HepG2 (cell line): ENCODE measurements around the gene ATPAF1.

Experiments used
- CREB1 ChIP-seq, 2 experiments: fragments of 450-650 bp in 1 of 2; IDR thresholded peaks; 2 replicates each; pipeline ENCODE4 v1.6.1; 2016 to 2017; ENCODE audit warnings: control low read depth in 1 of 2, mild to moderate bottlenecking in 1 of 2, missing compliant biosample characterization in 1 of 2, missing genetic modification characterization in 1 of 2
- CTCF ChIP-seq: sonication (generic); formaldehyde crosslinking; IDR thresholded peaks from 2 replicates; pipeline ENCODE4 v1.5.0; 2020; ENCODE audit warnings: mild to moderate bottlenecking, missing genetic modification reagents, moderate library complexity
- JUND ChIP-seq: sonication (generic); formaldehyde crosslinking; IDR thresholded peaks from 2 replicates; pipeline ENCODE4 v1.8.0; 2022; ENCODE audit warnings: mild to moderate bottlenecking, missing genetic modification reagents
- SRF ChIP-seq: IDR thresholded peaks from 2 replicates; pipeline ENCODE4 v1.6.1; 2011; ENCODE audit warnings: mild to moderate bottlenecking, low read depth, low read length, moderate library complexity
- TAF1 ChIP-seq: sonication (generic); formaldehyde crosslinking; IDR thresholded peaks from 2 replicates; pipeline ENCODE4 v1.4.0; 2020; ENCODE audit warnings: missing genetic modification reagents
- TARDBP ChIP-seq: sonication (generic); formaldehyde crosslinking; IDR thresholded peaks from 2 replicates; pipeline ENCODE4 v1.8.0; 2022; ENCODE audit warnings: mild to moderate bottlenecking, missing genetic modification reagents
- ZBTB7A ChIP-seq: sonication (generic); formaldehyde crosslinking; IDR thresholded peaks from 2 replicates; pipeline ENCODE4 v1.8.0; 2022; ENCODE audit warnings: mild to moderate bottlenecking, missing genetic modification reagents
- ZNF562 ChIP-seq: sonication (generic); formaldehyde crosslinking; IDR thresholded peaks from 2 replicates; pipeline ENCODE4 v1.8.0; 2022; ENCODE audit warnings: missing genetic modification reagents, borderline replicate concordance
- ZNF709 ChIP-seq: sonication (generic); formaldehyde crosslinking; IDR thresholded peaks from 2 replicates; pipeline ENCODE4 v1.5.0; 2020; ENCODE audit warnings: mild to moderate bottlenecking, missing genetic modification reagents

- TF ChIP-seq CTCF (CRISPR knock-in tag) (no peak), ZBTB7A (CRISPR knock-in tag) (no peak), JUND (CRISPR knock-in tag) (no peak), ZNF709 (CRISPR knock-in tag) (no peak), ZNF562 (CRISPR knock-in tag) (no peak), TAF1 (CRISPR knock-in tag) (no peak), SRF (no peak), CREB1 (IDR thresholded peaks at IDR 0.05) (no peak), CREB1 (CRISPR knock-in tag; IDR thresholded peaks at IDR 0.05) (no peak), TARDBP (CRISPR knock-in tag) (no peak)
These were observed 73.0 kb downstream of the ATPAF1 start for GRCh38 chr1:46595127-46595526.
